ENCODE measurements around the gene FXYD3. TPM values are rescaled to one million over a fixed set of nuclear protein-coding genes. Genes with fewer than 3 reads are reported as not detected.

Gene FXYD3
- polyA plus RNA-seq, 1 donor, result 291 TPM

GRCh38 chr19:35153701-35154524 lies 38.3 kb downstream of the FXYD3 start:
- no peak overlapping the region for H3K27ac ChIP-seq (ENCODE audit: low read length)
- peak overlapping the region; percentile 50 for H3K4me3 ChIP-seq (ENCODE audit: low read length)
- H3K36me3 ChIP-seq (ENCODE audit: control insufficient read depth, insufficient read depth, low read length), result peaks cover 4% of the 10 kb centered on the region
- no CpG with 5 or more reads among the region's 36 CpGs for WGBS (ENCODE audit: insufficient coverage, low lambda C conversion rate)
- peaks cover 21% of the 10 kb centered on the region for H3K4me1 ChIP-seq (ENCODE audit: control insufficient read depth, insufficient read depth, low read length)
- peaks cover 41% of the 10 kb centered on the region for H3K27me3 ChIP-seq (ENCODE audit: control insufficient read depth, insufficient read depth, low read length)
- DNase-seq, result peak in 1 of 2 donors; percentile 54
- no peaks in the 10 kb centered on the region for H3K9me3 ChIP-seq (ENCODE audit: control insufficient read depth, low read depth, low read length)

- peak within 1 kb of the TSS; percentile 50 for H3K4me3 ChIP-seq (ENCODE audit: low read length)
- no peaks in the 10 kb centered on the region for H3K9me3 ChIP-seq (ENCODE audit: control insufficient read depth, low read depth, low read length)
- H3K4me1 ChIP-seq (ENCODE audit: control insufficient read depth, insufficient read depth, low read length), result peaks cover 21% of the 10 kb centered on the region
- no peak within 1 kb of the TSS for H3K27ac ChIP-seq (ENCODE audit: low read length)
- DNase-seq, result peak in 1 of 2 donors; percentile 85
- H3K36me3 ChIP-seq (ENCODE audit: control insufficient read depth, insufficient read depth, low read length), result peaks cover 4% of the 10 kb centered on the region
- whole genome bisulfite sequencing (ENCODE audit: insufficient coverage, low lambda C conversion rate), result no CpG with 5 or more reads among the region's 49 CpGs
- peaks cover 41% of the 10 kb centered on the region for H3K27me3 ChIP-seq (ENCODE audit: control insufficient read depth, insufficient read depth, low read length)
These were observed 39.1 kb downstream of the FXYD3 start, which contains the start of gene FXYD5 for GRCh38 chr19:35154525-35155406. FXYD5 (plus strand) TSS chr19:35154735; CDS start chr19:35155551, 816 bp downstream.

- no peaks in the 10 kb centered on the region for H3K9me3 ChIP-seq (ENCODE audit: control insufficient read depth, low read depth, low read length)
- H3K4me1 ChIP-seq (ENCODE audit: control insufficient read depth, insufficient read depth, low read length), result peaks cover 21% of the 10 kb centered on the region
- WGBS (ENCODE audit: insufficient coverage, low lambda C conversion rate), result no CpG with 5 or more reads among the region's 17 CpGs
- H3K36me3 ChIP-seq (ENCODE audit: control insufficient read depth, insufficient read depth, low read length), result peaks cover 4% of the 10 kb centered on the region
- peak overlapping the region; percentile 50 for H3K4me3 ChIP-seq (ENCODE audit: low read length)
- H3K27ac ChIP-seq (ENCODE audit: low read length), result no peak overlapping the region
- DNase-seq, result peak in 1 of 2 donors; percentile 36
- H3K27me3 ChIP-seq (ENCODE audit: control insufficient read depth, insufficient read depth, low read length), result peaks cover 41% of the 10 kb centered on the region
These were observed 39.8 kb downstream of the FXYD3 start for GRCh38 chr19:35155441-35155840.

GRCh38 chr19:35155981-35156672 lies 40.5 kb downstream of the FXYD3 start:
- H3K4me3 ChIP-seq (ENCODE audit: low read length), result no peak overlapping the region
- no peak for DNase-seq

GRCh38 chr19:35156673-35157014 lies 41.0 kb downstream of the FXYD3 start:
- Histone ChIP-seq H3K27ac (ENCODE audit: low read length) (no peak overlapping the region), H3K27me3 (ENCODE audit: control insufficient read depth, insufficient read depth, low read length) (peaks cover 37% of the 10 kb centered on the region), H3K36me3 (ENCODE audit: control insufficient read depth, insufficient read depth, low read length) (peaks cover 7% of the 10 kb centered on the region), H3K4me3 (ENCODE audit: low read length) (no peak overlapping the region), H3K4me1 (ENCODE audit: control insufficient read depth, insufficient read depth, low read length) (peaks cover 21% of the 10 kb centered on the region), H3K9me3 (ENCODE audit: control insufficient read depth, low read depth, low read length) (no peaks in the 10 kb centered on the region)
- DNase-seq, result no peak
- WGBS (ENCODE audit: insufficient coverage, low lambda C conversion rate), result no CpG with 5 or more reads among the region's 7 CpGs

More at GRCh38 chr19:35155981-35156672, 40.5 kb downstream of the FXYD3 start:
- Histone ChIP-seq H3K4me1 (ENCODE audit: control insufficient read depth, insufficient read depth, low read length) (peaks cover 21% of the 10 kb centered on the region), H3K27ac (ENCODE audit: low read length) (no peak overlapping the region), H3K27me3 (ENCODE audit: control insufficient read depth, insufficient read depth, low read length) (peaks cover 41% of the 10 kb centered on the region), H3K36me3 (ENCODE audit: control insufficient read depth, insufficient read depth, low read length) (peaks cover 4% of the 10 kb centered on the region), H3K9me3 (ENCODE audit: control insufficient read depth, low read depth, low read length) (no peaks in the 10 kb centered on the region)
- WGBS (ENCODE audit: insufficient coverage, low lambda C conversion rate), result 83% methylated on average over 1 of the region's 6 CpGs

GRCh38 chr19:35157431-35157830 lies 41.8 kb downstream of the FXYD3 start:
- Histone ChIP-seq H3K4me3 (ENCODE audit: low read length) (no peak overlapping the region), H3K9me3 (ENCODE audit: control insufficient read depth, low read depth, low read length) (no peaks in the 10 kb centered on the region), H3K36me3 (ENCODE audit: control insufficient read depth, insufficient read depth, low read length) (peaks cover 8% of the 10 kb centered on the region), H3K4me1 (ENCODE audit: control insufficient read depth, insufficient read depth, low read length) (peaks cover 21% of the 10 kb centered on the region), H3K27me3 (ENCODE audit: control insufficient read depth, insufficient read depth, low read length) (peaks cover 33% of the 10 kb centered on the region), H3K27ac (ENCODE audit: low read length) (no peak overlapping the region)
- WGBS (ENCODE audit: insufficient coverage, low lambda C conversion rate), result 100% methylated on average over 1 of the region's 4 CpGs
- DNase-seq, result no peak

- Histone ChIP-seq H3K27me3 (ENCODE audit: control insufficient read depth, insufficient read depth, low read length) (peaks cover 14% of the 10 kb centered on the region), H3K4me1 (ENCODE audit: control insufficient read depth, insufficient read depth, low read length) (peaks cover 12% of the 10 kb centered on the region), H3K27ac (ENCODE audit: low read length) (no peak overlapping the region), H3K9me3 (ENCODE audit: control insufficient read depth, low read depth, low read length) (peaks cover 5% of the 10 kb centered on the region), H3K36me3 (ENCODE audit: control insufficient read depth, insufficient read depth, low read length) (peaks cover 8% of the 10 kb centered on the region), H3K4me3 (ENCODE audit: low read length) (no peak overlapping the region)
- 100% methylated on average over 1 of the region's 8 CpGs for WGBS (ENCODE audit: insufficient coverage, low lambda C conversion rate)
- DNase-seq, result no peak
These were observed 44.0 kb downstream of the FXYD3 start for GRCh38 chr19:35159606-35160005.

- no peak for DNase-seq
- H3K4me3 ChIP-seq (ENCODE audit: low read length), result no peak overlapping the region
- 93% methylated on average over 2 of the region's 9 CpGs for WGBS (ENCODE audit: insufficient coverage, low lambda C conversion rate)
- H3K9me3 ChIP-seq (ENCODE audit: control insufficient read depth, low read depth, low read length), result peaks cover 8% of the 10 kb centered on the region
- peaks cover 12% of the 10 kb centered on the region for H3K36me3 ChIP-seq (ENCODE audit: control insufficient read depth, insufficient read depth, low read length)
- H3K27me3 ChIP-seq (ENCODE audit: control insufficient read depth, insufficient read depth, low read length), result peaks cover 2% of the 10 kb centered on the region
- H3K4me1 ChIP-seq (ENCODE audit: control insufficient read depth, insufficient read depth, low read length), result peaks cover under 1% of the 10 kb centered on the region
- H3K27ac ChIP-seq (ENCODE audit: low read length), result no peak overlapping the region
These were observed 45.2 kb downstream of the FXYD3 start for GRCh38 chr19:35160629-35161433.

GRCh38 chr19:35161434-35161743 lies 45.8 kb downstream of the FXYD3 start:
- no CpG with 5 or more reads among the region's 2 CpGs for WGBS (ENCODE audit: insufficient coverage, low lambda C conversion rate)
- peaks cover 13% of the 10 kb centered on the region for H3K9me3 ChIP-seq (ENCODE audit: control insufficient read depth, low read depth, low read length)
- H3K27me3 ChIP-seq (ENCODE audit: control insufficient read depth, insufficient read depth, low read length), result no peaks in the 10 kb centered on the region
- H3K4me1 ChIP-seq (ENCODE audit: control insufficient read depth, insufficient read depth, low read length), result no peaks in the 10 kb centered on the region
- DNase-seq, result no peak
- H3K4me3 ChIP-seq (ENCODE audit: low read length), result no peak overlapping the region
- no peak overlapping the region for H3K27ac ChIP-seq (ENCODE audit: low read length)
- H3K36me3 ChIP-seq (ENCODE audit: control insufficient read depth, insufficient read depth, low read length), result peaks cover 13% of the 10 kb centered on the region

All from large intestine (tissue), 3 donors.